HEK293 (cell line): ENCODE results near the gene FOXP1.

Experiments
- CTCF ChIA-PET: fragments of 350-600 bp; formaldehyde crosslinking; extraction: SDS; loops from one replicate; lab custom pipeline; 2021; ENCODE audit warnings: antibody characterized with exemption; lab: Yijun Ruan, JAX
- POLR2A ChIA-PET: fragments of 300-600 bp; formaldehyde crosslinking; extraction: SDS; loops from one replicate; lab custom pipeline; 2020; ENCODE audit warnings: antibody characterized with exemption, inconsistent platforms; lab: Yijun Ruan, JAX
- H3K27ac ChIP-seq: fragments of 200-500 bp; sonication (Bioruptor generic); 2 replicates; pipeline ENCODE4 v1.5.1; 2014; ENCODE audit warnings: low read depth, low read length, control low read depth, inconsistent platforms; ENCODE audit errors: extremely low read depth
- H3K36me3 ChIP-seq, 2 experiments: fragments of 200-500 bp in 1 of 2; sonication (Bioruptor generic) in 1 of 2; 1 replicate in 1 of 2; 2 replicates in 1 of 2; pipeline ENCODE4 v1.5.1; 2014 to 2017; ENCODE audit warnings: inconsistent platforms in 2 of 2, low read length in 2 of 2; ENCODE audit not compliant: control insufficient read depth in 2 of 2, insufficient read depth in 1 of 2
- H3K4me1 ChIP-seq: fragments of 200-500 bp; sonication (Bioruptor generic); 2 replicates; pipeline ENCODE4 v1.5.1; 2014; ENCODE audit warnings: mild to moderate bottlenecking, low read length, inconsistent platforms; ENCODE audit not compliant: control insufficient read depth, insufficient read depth
- H3K4me3 ChIP-seq: 2 replicates; pipeline ENCODE4 v1.5.1; 2011; ENCODE audit warnings: low read depth, mild to moderate bottlenecking, control low read depth, low read length, moderate library complexity
- H3K9me3 ChIP-seq: fragments of 200-500 bp; sonication (Bioruptor generic); 2 replicates; pipeline ENCODE4 v1.5.1; 2014; ENCODE audit warnings: low read depth, low read length, inconsistent platforms; ENCODE audit not compliant: control insufficient read depth, insufficient read depth
- BCL11A ChIP-seq: fragments of 450-650 bp; formaldehyde crosslinking; IDR thresholded peaks from 2 replicates; pipeline ENCODE4 v1.5.1; 2016; ENCODE audit warnings: low read depth, missing biosample characterization, missing genetic modification characterization
- BCL11B ChIP-seq: fragments of 450-650 bp; formaldehyde crosslinking; IDR thresholded peaks from 2 replicates; pipeline ENCODE4 v1.5.1; 2016; ENCODE audit warnings: low read depth, missing biosample characterization, missing genetic modification characterization
- ELK4 ChIP-seq: IDR thresholded peaks from 2 replicates; pipeline ENCODE4 v1.6.1; 2011; ENCODE audit warnings: mild to moderate bottlenecking, low read depth, low read length, borderline replicate concordance
- GLI4 ChIP-seq: fragments of 450-650 bp; formaldehyde crosslinking; IDR thresholded peaks from 2 replicates; pipeline ENCODE4 v1.5.1; 2016; ENCODE audit warnings: missing biosample characterization, missing genetic modification characterization
- HIC1 ChIP-seq: fragments of 450-650 bp; formaldehyde crosslinking; IDR thresholded peaks from 2 replicates; pipeline ENCODE4 v1.5.1; 2016; ENCODE audit warnings: missing biosample characterization, missing genetic modification characterization
- INSM2 ChIP-seq: fragments of 450-650 bp; formaldehyde crosslinking; IDR thresholded peaks from 2 replicates; pipeline ENCODE4 v1.5.1; 2016; ENCODE audit warnings: missing biosample characterization, missing genetic modification characterization
- KLF17 ChIP-seq: fragments of 450-650 bp; formaldehyde crosslinking; IDR thresholded peaks from 2 replicates; pipeline ENCODE4 v1.5.1; 2016; ENCODE audit warnings: missing biosample characterization, missing genetic modification characterization
- PATZ1 ChIP-seq: fragments of 450-650 bp; formaldehyde crosslinking; IDR thresholded peaks from 2 replicates; pipeline ENCODE4 v1.5.1; 2016; ENCODE audit warnings: missing biosample characterization, missing genetic modification characterization
- PRDM1 ChIP-seq: fragments of 450-650 bp; formaldehyde crosslinking; IDR thresholded peaks from 2 replicates; pipeline ENCODE4; 2016; ENCODE audit warnings: missing biosample characterization, missing genetic modification characterization
- WT1 ChIP-seq: fragments of 450-650 bp; formaldehyde crosslinking; IDR thresholded peaks from 2 replicates; pipeline ENCODE4 v1.5.1; 2016; ENCODE audit warnings: missing biosample characterization, missing genetic modification characterization
- ZFP41 ChIP-seq: fragments of 450-650 bp; formaldehyde crosslinking; IDR thresholded peaks from 2 replicates; pipeline ENCODE4 v1.5.1; 2016; ENCODE audit warnings: missing biosample characterization, missing genetic modification characterization, borderline replicate concordance
- ZNF221 ChIP-seq: fragments of 450-650 bp; formaldehyde crosslinking; IDR thresholded peaks from 2 replicates; pipeline ENCODE4 v1.5.1; 2017; ENCODE audit warnings: missing biosample characterization, missing genetic modification characterization, borderline replicate concordance
- ZNF302 ChIP-seq: fragments of 450-650 bp; formaldehyde crosslinking; IDR thresholded peaks from 2 replicates; pipeline ENCODE4 v1.5.1; 2016; ENCODE audit warnings: missing biosample characterization, missing genetic modification characterization, low read depth
- ZNF394 ChIP-seq: fragments of 450-650 bp; formaldehyde crosslinking; IDR thresholded peaks from 2 replicates; pipeline ENCODE4 v1.5.1; 2016; ENCODE audit warnings: missing biosample characterization, missing genetic modification characterization, mild to moderate bottlenecking, moderate library complexity, borderline replicate concordance
- ZNF426 ChIP-seq: fragments of 450-650 bp; formaldehyde crosslinking; IDR thresholded peaks from 2 replicates; pipeline ENCODE4 v1.5.1; 2017; ENCODE audit warnings: missing biosample characterization, missing genetic modification characterization, mild to moderate bottlenecking, inconsistent platforms, moderate library complexity
- ZNF561 ChIP-seq: fragments of 450-650 bp; IDR thresholded peaks from 2 replicates; pipeline ENCODE4 v1.5.1; 2018; ENCODE audit warnings: missing biosample characterization, missing genetic modification characterization, borderline replicate concordance
- ZNF571 ChIP-seq: fragments of 450-650 bp; formaldehyde crosslinking; IDR thresholded peaks from 2 replicates; pipeline ENCODE4 v1.5.0; 2017; ENCODE audit warnings: missing biosample characterization, missing genetic modification characterization
- ZNF600 ChIP-seq: fragments of 450-650 bp; formaldehyde crosslinking; IDR thresholded peaks from 2 replicates; pipeline ENCODE4 v1.5.1; 2016; ENCODE audit warnings: missing biosample characterization, missing genetic modification characterization
- ZNF777 ChIP-seq: fragments of 450-650 bp; formaldehyde crosslinking; IDR thresholded peaks from 2 replicates; pipeline ENCODE4 v1.5.1; 2017; ENCODE audit warnings: missing biosample characterization, missing genetic modification characterization, borderline replicate concordance
- ZNF791 ChIP-seq: fragments of 450-650 bp; formaldehyde crosslinking; IDR thresholded peaks from 2 replicates; pipeline ENCODE4 v1.5.1; 2016; ENCODE audit warnings: missing biosample characterization, missing genetic modification characterization

FOXP1 gene

GRCh38 chr3:71397726-71398125 lies 185.8 kb downstream of the FOXP1 start:
- no peaks in the 10 kb centered on the region for H3K36me3 ChIP-seq
- H3K27ac ChIP-seq = no peak overlapping the region
- no peaks in the 10 kb centered on the region for H3K9me3 ChIP-seq
- H3K4me1 ChIP-seq = no peaks in the 10 kb centered on the region; the same call in 1 of the 2 replicates
- no peak overlapping the region for H3K4me3 ChIP-seq
- no peak for TF ChIP-seq BCL11B (tag by site-specific recombination)
- TF ChIP-seq GLI4 (tag by site-specific recombination) = no peak
- peak; percentile 50; the same call in 1 of the 2 replicates for TF ChIP-seq PRDM1 (tag by site-specific recombination)
- no peak for TF ChIP-seq ZNF394
- no peak for TF ChIP-seq PATZ1 (tag by site-specific recombination)
- TF ChIP-seq HIC1 (tag by site-specific recombination) = no peak
- no peak for TF ChIP-seq ZNF426 (tag by site-specific recombination)
- TF ChIP-seq BCL11A (tag by site-specific recombination) = no peak
- no peak for TF ChIP-seq ZNF571 (tag by site-specific recombination)
- TF ChIP-seq, all 188 proteins: peak for 1
- POLR2A ChIA-PET = no interaction called here
- CTCF ChIA-PET = interaction anchor here (0.6 to 1.4 kb wide), 10 partner anchors 8 to 392 kb away, joined by 3 to 4 read pairs (median 3); no protein-coding TSS in a partner anchor

- ChIA-PET POLR2A (no interaction called here), CTCF (interaction anchor here (0.6 to 1.4 kb wide), 9 partner anchors 9 to 1307 kb away, joined by 3 to 4 read pairs (median 3); no protein-coding TSS in a partner anchor)
- H3K27ac ChIP-seq = no peak overlapping the region
- no peaks in the 10 kb centered on the region for H3K36me3 ChIP-seq
- H3K4me3 ChIP-seq = no peak overlapping the region
- no peaks in the 10 kb centered on the region for H3K9me3 ChIP-seq
- TF ChIP-seq ELK4 = no peak
- no peak for TF ChIP-seq ZFP41
- TF ChIP-seq PRDM1 (tag by site-specific recombination) = no peak
- TF ChIP-seq ZNF777 (tag by site-specific recombination) = no peak
- no peak for TF ChIP-seq ZNF302 (tag by site-specific recombination)
- no peak for TF ChIP-seq ZNF791 (tag by site-specific recombination)
- H3K4me1 ChIP-seq = peaks cover 3% of the 10 kb centered on the region
Observed at GRCh38 chr3:71397046-71397445, 186.5 kb downstream of the FOXP1 start.

GRCh38 chr3:71395927-71396695 lies 187.4 kb downstream of the FOXP1 start:
- Histone ChIP-seq H3K4me3 (no peak overlapping the region), H3K4me1 (peaks cover 3% of the 10 kb centered on the region), H3K9me3 (no peaks in the 10 kb centered on the region), H3K36me3 (no peaks in the 10 kb centered on the region), H3K27ac (no peak overlapping the region)
- ChIA-PET POLR2A (no interaction called here), CTCF (interaction anchor here (0.8 kb wide), 2 partner anchors 28 to 158 kb away, joined by 3 to 4 read pairs; no protein-coding TSS in a partner anchor)
- TF ChIP-seq INSM2 (tag by site-specific recombination) (no peak), ZNF221 (tag by site-specific recombination) (no peak), ZNF600 (tag by site-specific recombination) (no peak), PRDM1 (tag by site-specific recombination) (no peak), ZNF561 (tag by site-specific recombination) (no peak), KLF17 (no peak), WT1 (tag by site-specific recombination) (no peak), ZFP41 (no peak)
